NCI-H128 (cell line): ENCODE measurements around the gene NPHP4.

Experiments
- DNase-seq: peaks from one replicate; lab custom pipeline; 2025; ENCODE audit not compliant: unreplicated experiment; lab: John Stamatoyannopoulos, UW

The NPHP4 gene

GRCh38 chr1:5991381-5992025, 722 bp downstream of the NPHP4 start:
- no peak for DNase-seq

DNA sequence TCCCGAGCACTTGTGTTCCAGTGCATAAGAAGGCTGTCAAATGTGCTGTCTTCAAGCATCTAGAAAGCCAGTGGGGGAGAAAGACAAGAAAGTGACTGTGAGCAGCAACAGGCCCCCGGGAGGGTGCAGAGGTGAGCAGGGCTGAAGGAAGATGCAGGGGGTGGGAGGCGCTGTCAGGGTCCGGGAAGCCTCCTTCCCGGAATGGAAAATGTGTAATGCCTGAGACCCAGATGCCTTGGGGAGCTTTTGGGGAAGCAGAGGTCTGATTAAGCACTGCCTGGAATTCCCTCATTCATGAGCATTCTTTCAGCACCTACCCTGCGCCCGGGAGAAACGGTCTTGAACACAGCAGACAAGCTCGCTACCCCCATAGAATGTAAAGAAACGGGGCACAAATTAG, 1.3 kb downstream of the NPHP4 start:
- DNase-seq: no peak

GRCh38 chr1:5989731-5990271, 2.4 kb downstream of the NPHP4 start:
- DNase-seq: no peak

- DNase-seq: no peak
Observed at GRCh38 chr1:5989286-5989605, 3.0 kb downstream of the NPHP4 start.

DNA sequence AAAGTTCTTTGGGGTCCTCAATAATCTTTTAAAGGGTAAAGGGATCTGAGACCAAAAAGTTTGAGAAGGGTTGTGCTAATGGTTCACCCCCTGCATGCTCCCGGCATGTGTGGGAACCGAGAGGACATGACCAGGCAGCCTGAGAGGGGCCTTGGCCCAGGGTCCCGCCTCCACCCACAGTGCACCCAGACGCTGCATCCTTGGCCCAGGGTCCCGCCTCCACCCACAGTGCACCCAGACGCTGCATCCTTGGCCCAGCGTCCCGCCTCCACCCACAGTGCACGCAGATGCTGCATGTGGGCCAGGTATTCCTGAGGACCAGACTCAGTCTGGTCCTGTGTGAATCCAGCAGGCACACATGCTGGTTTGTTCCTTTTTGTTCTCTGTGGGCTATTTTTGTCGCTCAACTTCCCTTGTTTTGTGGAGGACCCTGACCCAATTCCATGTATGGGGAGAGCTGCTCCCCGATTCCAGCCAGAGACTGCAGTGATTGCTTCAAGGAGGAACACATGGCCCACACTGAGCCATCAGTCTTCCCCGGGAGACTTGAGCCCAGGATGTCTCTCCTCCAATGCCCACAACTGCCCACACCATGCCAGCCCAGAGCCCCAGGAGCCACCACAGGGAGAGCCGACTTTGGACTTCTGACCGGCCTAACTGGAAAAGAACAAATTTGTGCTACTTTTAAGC, 3.5 kb downstream of the NPHP4 start:
- no peak for DNase-seq

- no peak for DNase-seq
Observed at GRCh38 chr1:5986018-5986417, 6.2 kb downstream of the NPHP4 start.

GRCh38 chr1:5985250-5985649, 7.0 kb downstream of the NPHP4 start:
- no peak for DNase-seq

DNA sequence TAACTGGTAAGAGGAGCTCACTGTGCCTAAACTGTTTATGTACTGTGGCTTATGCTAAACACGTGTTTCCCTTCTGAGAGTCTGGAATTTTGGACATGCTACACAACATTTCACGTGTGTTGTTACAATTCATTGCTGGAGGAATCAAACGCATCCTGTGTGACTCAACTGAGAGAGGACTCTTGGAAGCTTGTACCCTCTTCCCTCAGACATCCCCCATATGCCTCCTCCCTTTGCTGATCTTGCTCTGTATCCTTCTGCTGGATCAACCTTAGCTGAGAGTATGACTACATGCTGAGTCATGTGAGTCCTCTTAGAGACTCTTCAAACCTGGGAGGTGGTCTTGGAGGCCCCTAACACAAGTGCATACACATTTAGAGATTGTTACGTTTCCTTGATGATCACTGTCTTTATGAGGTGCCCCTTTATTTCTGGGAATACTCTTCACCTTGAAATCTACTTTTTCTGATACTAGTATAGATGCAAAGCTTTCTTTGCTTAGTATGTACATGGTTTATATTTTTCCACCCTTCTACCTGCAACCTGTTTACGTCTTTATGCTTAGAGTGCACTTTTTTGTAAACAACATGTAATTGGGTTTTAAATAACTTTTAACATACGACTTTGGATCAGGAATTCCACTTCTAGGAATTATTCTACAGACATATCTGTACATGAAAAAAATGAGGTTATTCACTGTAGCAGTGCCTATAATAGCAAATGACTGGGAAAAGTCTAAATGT, 8.7 kb downstream of the NPHP4 start:
- DNase-seq: no peak

DNA sequence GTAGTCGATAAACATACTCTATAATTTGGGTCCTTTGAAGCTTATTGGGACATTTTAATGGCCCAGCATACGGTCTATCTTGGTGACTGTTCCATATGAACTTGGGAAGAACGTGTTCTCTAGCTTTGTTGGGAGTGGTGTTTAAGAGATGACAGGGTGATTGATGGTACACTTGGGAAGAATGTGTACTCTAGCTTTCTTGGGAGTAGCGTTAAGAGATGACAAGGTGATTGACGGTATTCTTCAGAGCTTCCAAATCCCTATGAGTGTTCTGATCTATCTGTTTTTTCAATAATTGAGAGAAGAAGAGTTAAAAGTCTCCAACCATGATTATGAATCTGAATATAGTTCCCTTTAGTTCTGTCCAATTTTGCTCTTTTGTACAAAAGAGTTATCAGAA, 9.4 kb downstream of the NPHP4 start:
- no peak for DNase-seq

- no peak for DNase-seq
Observed at GRCh38 chr1:5982276-5982675, 9.9 kb downstream of the NPHP4 start.

DNA sequence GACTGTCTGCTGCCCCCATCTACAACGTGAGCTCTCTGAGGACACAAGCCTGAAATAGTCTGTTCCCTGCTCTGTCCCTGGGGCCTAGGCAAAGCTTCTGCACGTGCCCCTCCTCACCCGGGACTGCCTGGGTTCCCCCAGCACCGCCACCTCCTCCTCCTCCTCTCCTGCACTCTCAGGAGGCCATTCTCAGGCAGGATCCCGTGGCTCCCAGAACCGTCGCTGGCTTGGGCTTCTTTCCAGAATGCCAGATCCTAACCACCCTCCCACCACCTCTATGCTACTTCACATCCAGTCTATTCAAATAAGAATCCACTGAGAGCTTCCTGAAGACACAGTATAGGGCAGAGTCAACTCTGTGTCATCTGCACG, 11.2 kb downstream of the NPHP4 start:
- no peak for DNase-seq

GRCh38 chr1:5980314-5981008, 11.8 kb downstream of the NPHP4 start:
- no peak for DNase-seq

GRCh38 chr1:5979536-5980313, 12.5 kb downstream of the NPHP4 start:
- DNase-seq: no peak

GRCh38 chr1:5978452-5978851, 13.8 kb downstream of the NPHP4 start:
- no peak for DNase-seq

DNA sequence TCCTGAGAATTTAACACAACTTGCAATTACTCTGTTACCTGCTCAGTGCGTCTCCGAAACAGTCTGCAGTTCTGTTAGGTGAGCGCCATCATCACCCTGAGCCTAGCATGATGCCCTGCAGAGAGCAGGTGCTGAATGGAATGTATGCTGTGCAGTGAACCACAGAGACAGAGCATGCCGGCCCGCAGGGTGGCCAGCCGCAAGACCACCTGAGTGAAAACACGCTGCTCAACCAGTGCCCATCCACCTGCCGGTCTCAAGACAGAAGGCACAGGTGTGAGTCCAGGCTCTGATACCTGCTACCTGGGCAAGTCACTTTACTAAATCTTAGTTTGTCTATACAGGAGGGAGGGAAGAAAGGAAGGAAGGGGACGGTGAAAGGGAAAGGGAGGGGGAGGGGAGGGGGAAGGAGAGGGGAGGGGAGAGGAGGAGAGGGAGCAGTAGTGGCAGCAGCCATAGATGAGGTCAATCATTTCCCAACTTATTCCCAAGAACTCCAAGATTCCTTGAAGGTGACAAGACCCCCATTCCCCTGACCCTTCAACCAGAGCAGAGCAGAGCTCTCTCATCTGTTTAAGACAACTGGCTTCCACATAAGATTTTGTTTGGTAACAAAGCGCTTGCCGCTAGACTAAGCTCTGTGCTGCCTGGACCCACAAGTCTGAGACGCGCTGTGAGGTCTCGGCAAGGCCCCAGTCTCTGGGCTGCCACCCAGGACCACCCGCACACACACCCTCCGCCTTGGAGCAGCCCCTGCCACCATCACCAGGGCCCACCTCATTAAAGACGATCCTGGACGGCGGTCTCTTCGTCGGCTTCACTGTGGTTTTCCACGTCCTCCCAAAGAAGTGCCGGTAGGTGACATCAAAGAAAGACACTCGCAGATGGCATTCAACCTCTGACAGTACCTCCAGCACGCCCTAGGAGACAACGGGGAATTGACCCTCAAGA, 14.5 kb downstream of the NPHP4 start:
- DNase-seq: no peak

GRCh38 chr1:5976726-5977493, 15.3 kb downstream of the NPHP4 start:
- DNase-seq: no peak

DNA sequence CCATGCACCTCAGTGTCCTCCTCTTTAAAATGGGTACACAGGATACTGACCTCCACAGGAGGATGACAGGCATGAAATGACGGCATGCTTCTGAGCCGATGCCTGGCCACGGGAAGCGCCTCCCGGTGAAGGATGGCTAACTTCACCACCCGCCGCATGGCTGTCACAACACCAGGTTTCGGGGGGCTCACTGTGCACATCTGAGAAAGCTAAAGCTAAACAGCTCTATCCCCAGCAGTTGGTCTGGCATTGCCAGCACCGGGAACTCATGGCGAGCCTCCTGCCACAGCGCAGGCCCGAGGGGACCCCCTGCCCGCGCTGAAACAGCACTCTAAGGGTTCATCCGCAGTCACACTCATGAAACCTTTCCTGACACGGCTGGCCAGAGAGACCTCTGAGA, 16.0 kb downstream of the NPHP4 start:
- no peak for DNase-seq

GRCh38 chr1:5975133-5975880, 16.9 kb downstream of the NPHP4 start:
- peak; percentile 19 for DNase-seq
